HepG2 (cell line): ENCODE measurements around the gene LYPLA2. TPM values are rescaled to one million over a fixed set of nuclear protein-coding genes. Genes with fewer than 3 reads are reported as not detected.

Source experiments
- ADNP ChIP-seq: sonication (generic); formaldehyde crosslinking; IDR thresholded peaks from 2 replicates; pipeline ENCODE4 v1.4.0; 2020; ENCODE audit warnings: missing genetic modification reagents
- CEBPB ChIP-seq: IDR thresholded peaks from 2 replicates; pipeline ENCODE4 v1.6.1; 2011; ENCODE audit warnings: low read depth, low read length, improper control_type of control experiment, borderline replicate concordance
- DZIP1 ChIP-seq: sonication (generic); formaldehyde crosslinking; IDR thresholded peaks from 2 replicates; pipeline ENCODE4 v1.5.0; 2020; ENCODE audit warnings: mild to moderate bottlenecking, missing genetic modification reagents
- ETS1 ChIP-seq: sonication (generic); formaldehyde crosslinking; IDR thresholded peaks from 2 replicates; pipeline ENCODE4 v1.4.0; 2020; ENCODE audit warnings: missing genetic modification reagents
- HIVEP1 ChIP-seq: sonication (generic); formaldehyde crosslinking; IDR thresholded peaks from 2 replicates; pipeline ENCODE4 v1.4.0; 2020; ENCODE audit warnings: mild to moderate bottlenecking, missing genetic modification reagents
- HOXA7 ChIP-seq: sonication (generic); formaldehyde crosslinking; IDR thresholded peaks from 2 replicates; pipeline ENCODE4 v1.8.1; 2022; ENCODE audit warnings: mild to moderate bottlenecking, missing genetic modification reagents, moderate library complexity
- MLLT10 ChIP-seq: sonication (generic); formaldehyde crosslinking; IDR thresholded peaks from 2 replicates; pipeline ENCODE4 v1.4.0; 2020; ENCODE audit warnings: missing genetic modification reagents
- NFATC3 ChIP-seq: sonication (generic); formaldehyde crosslinking; IDR thresholded peaks from 2 replicates; pipeline ENCODE4 v1.5.1; 2020; ENCODE audit warnings: mild to moderate bottlenecking, missing genetic modification reagents
- TBL1XR1 ChIP-seq: fragments of 150-350 bp; IDR thresholded peaks from 2 replicates; pipeline ENCODE4 v1.6.1; 2014; ENCODE audit warnings: borderline replicate concordance, low read length; ENCODE audit not compliant: partially characterized antibody
- TBP ChIP-seq: sonication (generic); formaldehyde crosslinking; IDR thresholded peaks from 2 replicates; pipeline ENCODE4 v1.5.0; 2020; ENCODE audit warnings: missing genetic modification reagents
- ZBTB8A ChIP-seq: sonication (generic); formaldehyde crosslinking; IDR thresholded peaks from 2 replicates; pipeline ENCODE4 v1.4.0; 2020; ENCODE audit warnings: mild to moderate bottlenecking, low read depth, missing genetic modification reagents, borderline replicate concordance
- ZNF160 ChIP-seq: sonication (generic); formaldehyde crosslinking; IDR thresholded peaks from 2 replicates; pipeline ENCODE4 v1.8.0; 2022; ENCODE audit warnings: mild to moderate bottlenecking, inconsistent platforms, missing genetic modification reagents
- ZNF276 ChIP-seq: sonication (generic); formaldehyde crosslinking; IDR thresholded peaks from 2 replicates; pipeline ENCODE4 v1.4.0; 2020; ENCODE audit warnings: mild to moderate bottlenecking, low read depth, missing genetic modification reagents
- ZNF383 ChIP-seq: sonication (generic); formaldehyde crosslinking; IDR thresholded peaks from 2 replicates; pipeline ENCODE4 v1.4.0; 2020; ENCODE audit warnings: missing genetic modification reagents, mild to moderate bottlenecking, borderline replicate concordance
- ZNF432 ChIP-seq: sonication (generic); formaldehyde crosslinking; IDR thresholded peaks from 2 replicates; pipeline ENCODE4 v1.5.0; 2020; ENCODE audit warnings: missing genetic modification reagents, mild to moderate bottlenecking, borderline replicate concordance
- ZNF598 ChIP-seq: sonication (generic); formaldehyde crosslinking; IDR thresholded peaks from 2 replicates; pipeline ENCODE4 v1.5.1; 2020; ENCODE audit warnings: mild to moderate bottlenecking, missing genetic modification reagents, borderline replicate concordance
- ZSCAN20 ChIP-seq: sonication (generic); formaldehyde crosslinking; IDR thresholded peaks from 2 replicates; pipeline ENCODE4 v1.4.0; 2020; ENCODE audit warnings: missing genetic modification reagents, mild to moderate bottlenecking, borderline replicate concordance
- polyA plus RNA-seq, 8 experiments: library from polyadenylated mRNA; depleted of rRNA in 3 of 8; stranded (reverse) in 7 of 8; unstranded in 1 of 8; fragments of >200 nt; fragmentation: Illumina TruSeq in 4 of 8; extraction: Trizol in 4 of 8; gene quantifications; 2 replicates each; pipeline versions ENCODE4 v1.2.1 to v1.2.3, GENCODE V29; 2011 to 2016; ENCODE audit warnings: low read depth in 4 of 8, missing spikeins in 1 of 8, mixed read lengths in 1 of 8; ENCODE audit not compliant: insufficient read depth in 1 of 8
- total RNA-seq, 5 experiments: library from RNA; depleted of rRNA; stranded (reverse); fragments of >200 nt; fragmentation: Illumina TruSeq; extraction: Trizol; gene quantifications; 2 replicates each; pipeline ENCODE4 v1.2.3, GENCODE V29; 2016; ENCODE audit warnings: low read depth in 1 of 5
- TF ChIP-seq, protein P1 (sequence below): sonication (generic); formaldehyde crosslinking; IDR thresholded peaks from 2 replicates; pipeline ENCODE4 v1.4.0; 2020; ENCODE audit warnings: mild to moderate bottlenecking, low read depth, missing genetic modification reagents
- TF ChIP-seq, protein P2 (sequence below): IDR thresholded peaks from 2 replicates; pipeline ENCODE4 v1.6.1; 2016; ENCODE audit warnings: missing compliant biosample characterization, missing genetic modification reagents, borderline replicate concordance
- TF ChIP-seq, protein P3 (sequence below): sonication (generic); formaldehyde crosslinking; IDR thresholded peaks from 2 replicates; pipeline ENCODE4 v1.4.0; 2020; ENCODE audit warnings: mild to moderate bottlenecking, missing genetic modification reagents

LYPLA2 gene
- total and polyA plus RNA-seq, 2 of the 13 experiments (the other 11 are each of a cell fraction or from before 2014, with no cell fraction given) = 72.1 to 73.2 TPM

DNA sequence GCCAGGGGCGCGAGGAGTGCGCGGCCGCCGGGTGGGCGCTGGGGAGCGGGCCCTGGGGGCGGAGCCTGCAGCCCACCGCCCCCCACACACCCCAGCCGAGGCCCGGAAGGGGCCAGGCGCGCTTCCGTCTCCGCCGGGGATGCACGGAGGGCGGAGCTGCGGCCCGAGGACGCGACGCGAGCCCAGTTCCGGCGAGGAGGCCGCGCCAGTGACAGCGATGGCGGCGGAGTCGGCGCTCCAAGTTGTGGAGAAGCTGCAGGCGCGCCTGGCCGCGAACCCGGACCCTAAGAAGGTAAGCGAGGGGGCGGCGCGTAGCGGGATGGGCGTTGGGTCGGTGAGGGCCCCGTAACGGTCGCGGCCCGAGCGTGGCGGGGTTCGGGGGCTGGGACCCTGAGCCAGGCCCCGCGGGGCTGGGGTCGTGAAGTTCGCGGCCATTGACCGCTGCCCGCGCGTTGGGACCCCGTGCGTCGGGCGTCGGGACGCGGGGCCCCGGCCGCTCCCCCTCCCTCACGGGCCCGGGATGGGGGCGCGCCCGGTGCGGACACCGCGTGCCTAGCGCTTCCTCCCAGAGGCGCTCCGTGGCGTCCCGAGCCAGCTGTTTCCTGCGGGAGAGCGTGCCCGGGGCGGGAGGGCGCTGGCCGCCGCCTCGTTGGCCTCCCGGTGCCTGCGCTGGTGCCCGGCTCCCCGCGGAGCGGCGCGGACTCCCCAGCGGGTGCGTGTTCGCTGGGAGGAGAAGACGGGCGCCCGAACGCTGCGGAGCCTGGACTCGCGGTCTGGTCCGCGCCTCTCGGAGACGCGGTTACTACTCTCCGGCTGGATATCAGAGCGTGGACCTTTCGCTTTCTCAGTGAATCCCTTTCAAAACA, 47.4 kb upstream of the LYPLA2 start, which contains the start of gene ELOA (continued):
- TF ChIP-seq ETS1 (no peak), ZNF383 (CRISPR knock-in tag) (no peak), ZNF598 (CRISPR knock-in tag) (no peak), HOXA7 (CRISPR knock-in tag) (no peak), TBL1XR1 (no peak), ZBTB8A (CRISPR knock-in tag) (no peak), MLLT10 (CRISPR knock-in tag) (no peak), ZNF432 (CRISPR knock-in tag) (no peak), DZIP1 (CRISPR knock-in tag) (peak; percentile 45; the same call in 1 of the 2 replicates), HIVEP1 (CRISPR knock-in tag) (peak; percentile 59; the same call in 1 of the 2 replicates), NFATC3 (CRISPR knock-in tag) (no peak), ZSCAN20 (CRISPR knock-in tag) (no peak), ADNP (CRISPR knock-in tag) (no peak), CEBPB (no peak), ZNF276 (CRISPR knock-in tag) (no peak), TBP (no peak), ZNF160 (CRISPR knock-in tag) (no peak)
- TF ChIP-seq, protein P1, sequence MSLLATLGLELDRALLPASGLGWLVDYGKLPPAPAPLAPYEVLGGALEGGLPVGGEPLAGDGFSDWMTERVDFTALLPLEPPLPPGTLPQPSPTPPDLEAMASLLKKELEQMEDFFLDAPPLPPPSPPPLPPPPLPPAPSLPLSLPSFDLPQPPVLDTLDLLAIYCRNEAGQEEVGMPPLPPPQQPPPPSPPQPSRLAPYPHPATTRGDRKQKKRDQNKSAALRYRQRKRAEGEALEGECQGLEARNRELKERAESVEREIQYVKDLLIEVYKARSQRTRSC = no peak
- TF ChIP-seq, protein P2, sequence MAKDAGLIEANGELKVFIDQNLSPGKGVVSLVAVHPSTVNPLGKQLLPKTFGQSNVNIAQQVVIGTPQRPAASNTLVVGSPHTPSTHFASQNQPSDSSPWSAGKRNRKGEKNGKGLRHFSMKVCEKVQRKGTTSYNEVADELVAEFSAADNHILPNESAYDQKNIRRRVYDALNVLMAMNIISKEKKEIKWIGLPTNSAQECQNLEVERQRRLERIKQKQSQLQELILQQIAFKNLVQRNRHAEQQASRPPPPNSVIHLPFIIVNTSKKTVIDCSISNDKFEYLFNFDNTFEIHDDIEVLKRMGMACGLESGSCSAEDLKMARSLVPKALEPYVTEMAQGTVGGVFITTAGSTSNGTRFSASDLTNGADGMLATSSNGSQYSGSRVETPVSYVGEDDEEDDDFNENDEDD (CRISPR knock-in tag) = 0 out of 2 replicates have a peak, but pooled peaks have one; percentile 12
- TF ChIP-seq, protein P3, sequence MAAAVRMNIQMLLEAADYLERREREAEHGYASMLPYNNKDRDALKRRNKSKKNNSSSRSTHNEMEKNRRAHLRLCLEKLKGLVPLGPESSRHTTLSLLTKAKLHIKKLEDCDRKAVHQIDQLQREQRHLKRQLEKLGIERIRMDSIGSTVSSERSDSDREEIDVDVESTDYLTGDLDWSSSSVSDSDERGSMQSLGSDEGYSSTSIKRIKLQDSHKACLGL (CRISPR knock-in tag) = peak; percentile 61
